ENCODE data around the gene TCTN1. TPM values are rescaled to one million over a fixed set of nuclear protein-coding genes. Genes with fewer than 3 reads are reported as not detected.

TCTN1 gene
- total RNA-seq, 1 experiment from 2014 or later, result 11.1 TPM

- H3K4me1 Mint-ChIP-seq, result peaks cover 28 to 30% of the 10 kb centered on the region in 2 experiments
- peaks cover 2% of the 10 kb centered on the region for H4K20me1 ChIP-seq (ENCODE audit: control insufficient read depth, insufficient read depth, insufficient read length)
- H3K14ac ChIP-seq (ENCODE audit: insufficient read depth, low read length), result no peak overlapping the region
Measured at GRCh38 chr12:110578694-110579534, 35.0 kb upstream of the TCTN1 start.

More at GRCh38 chr12:110578694-110579534, 35.0 kb upstream of the TCTN1 start:
- Histone ChIP-seq H2BK120ac (ENCODE audit: low read depth, low read length, poor library complexity, severe bottlenecking) (no peak overlapping the region), H3K23me2 (ENCODE audit: insufficient read length, low read depth, low read length, poor library complexity, severe bottlenecking) (peaks cover 5% of the 10 kb centered on the region), H3K4me2 (ENCODE audit: insufficient read depth, insufficient read length, low read length) (peak overlapping the region; percentile 15), H3K27ac (ENCODE audit: insufficient read length, low read depth, low read length) (no peak overlapping the region), H2BK12ac (ENCODE audit: insufficient read length, low read depth, low read length) (no peak overlapping the region), H2BK15ac (ENCODE audit: low read depth, low read length) (no peak overlapping the region), H3K9me3 (ENCODE audit: control insufficient read depth, low read depth, low read length) (no peaks in the 10 kb centered on the region), H3K18ac (ENCODE audit: insufficient read length, low read depth, low read length) (no peak overlapping the region), H3T11ph (ENCODE audit: low read length) (no peak overlapping the region), H4K91ac (ENCODE audit: insufficient read length, low read depth, low read length) (no peak overlapping the region), H3K27me3 (ENCODE audit: insufficient read depth, low read length) (no peaks in the 10 kb centered on the region), H3K79me2 (ENCODE audit: insufficient read depth, low read length) (peaks cover 18% of the 10 kb centered on the region; the same call in 1 of the 2 replicates), H3K9ac (ENCODE audit: extremely low read depth, insufficient read length, low read length) (no peak overlapping the region), H2BK20ac (ENCODE audit: low read depth, low read length, poor library complexity, severe bottlenecking) (no peak overlapping the region), H2AK5ac (ENCODE audit: insufficient read length, low read length) (no peak overlapping the region), H3K56ac (ENCODE audit: insufficient read length, low read depth, low read length) (no peak overlapping the region), H2BK5ac (ENCODE audit: insufficient read length, low read length) (no peak overlapping the region), H2AFZ (ENCODE audit: low read length) (no peak overlapping the region), H3K23ac (ENCODE audit: insufficient read length, low read depth, low read length) (no peak overlapping the region), H4K8ac (replicated peaks; ENCODE audit: insufficient read length, low read depth, low read length) (no peak overlapping the region), H3K4me1 (ENCODE audit: insufficient read depth, low read length) (peaks cover 6% of the 10 kb centered on the region; the same call in 1 of the 2 replicates), H4K5ac (ENCODE audit: insufficient read length, low read depth, low read length) (no peak overlapping the region), H3K4ac (ENCODE audit: low read depth, low read length) (no peak overlapping the region), H3K79me1 (ENCODE audit: insufficient read depth, low read depth, low read length, poor library complexity, severe bottlenecking) (peaks cover 3% of the 10 kb centered on the region)
- no peak overlapping the region; a peak in 1 of 7 replicates for H3K27ac Mint-ChIP-seq
- H3K4me3 Mint-ChIP-seq, result peak overlapping the region in 1 of 2 experiments; percentile 26; a peak in 1 of 5 replicates
- no peaks in the 10 kb centered on the region for H3K9me3 Mint-ChIP-seq
- no peak for DNase-seq
- no peak for TF ChIP-seq CTCF (conservative IDR thresholded peaks at IDR 0.05)
- H3K27me3 Mint-ChIP-seq (ENCODE audit: low read depth), result no peaks in the 10 kb centered on the region
- WGBS (ENCODE audit: extremely low coverage, insufficient read length, low lambda C conversion rate), result no CpG with 5 or more reads among the region's 13 CpGs
- peaks cover 2 to 6% (median 5%) of the 10 kb centered on the region in 3 experiments; a peak in 4 of 7 replicates for H3K36me3 Mint-ChIP-seq (ENCODE audit: insufficient read depth in 1 of 3, low read depth in 3 of 3)

All from H9 (cell line).